GM21737 (cell line): ENCODE results near the gene FOXD2.

ENCODE experiments used
- ATAC-seq: cut with Tn5 transposase; IDR thresholded peaks from one replicate; pipeline ENCODE4 v1.9.1; 2021; ENCODE audit warnings: mild to moderate bottlenecking, moderate library complexity; ENCODE audit not compliant: unreplicated experiment

Gene FOXD2

GRCh38 chr1:47459253-47459788 is 21.5 kb downstream of the FOXD2 start:
- ATAC-seq, result no peak

- ATAC-seq, result no peak
Observed at GRCh38 chr1:47460040-47460439, 22.2 kb downstream of the FOXD2 start.

- ATAC-seq, result no peak
Observed at GRCh38 chr1:47460456-47460855, 22.6 kb downstream of the FOXD2 start.

GRCh38 chr1:47465605-47466004 is 27.8 kb downstream of the FOXD2 start:
- ATAC-seq, result no peak

GRCh38 chr1:47468709-47469389 is 31.0 kb downstream of the FOXD2 start:
- ATAC-seq, result no peak

- no peak for ATAC-seq
Observed at GRCh38 chr1:47469390-47469759, 31.5 kb downstream of the FOXD2 start.

- ATAC-seq, result no peak
Observed at GRCh38 chr1:47469910-47470309, 32.1 kb downstream of the FOXD2 start.

GRCh38 chr1:47471163-47471562 is 33.3 kb downstream of the FOXD2 start:
- no peak for ATAC-seq

GRCh38 chr1:47474278-47475193 is 36.7 kb downstream of the FOXD2 start:
- no peak for ATAC-seq

- no peak for ATAC-seq
Observed at GRCh38 chr1:47477595-47478080, 39.8 kb downstream of the FOXD2 start.

- ATAC-seq, result no peak
Observed at GRCh38 chr1:47478090-47478489, 40.2 kb downstream of the FOXD2 start.

- ATAC-seq, result no peak
Observed at GRCh38 chr1:47479664-47480063, 41.8 kb downstream of the FOXD2 start.

GRCh38 chr1:47481936-47482335 is 44.1 kb downstream of the FOXD2 start:
- ATAC-seq, result no peak

GRCh38 chr1:47482786-47483185 is 44.9 kb downstream of the FOXD2 start:
- ATAC-seq, result no peak

- ATAC-seq, result no peak
Observed at GRCh38 chr1:47483651-47484050, 45.8 kb downstream of the FOXD2 start.

GRCh38 chr1:47485817-47486216 is 48.0 kb downstream of the FOXD2 start:
- ATAC-seq, result no peak

GRCh38 chr1:47487332-47487731 is 49.5 kb downstream of the FOXD2 start:
- ATAC-seq, result no peak

- no peak for ATAC-seq
Observed at GRCh38 chr1:47487850-47488450, 50.1 kb downstream of the FOXD2 start.
